ENCODE data around the gene NKX1-2. TPM values are rescaled to one million over a fixed set of nuclear protein-coding genes. Genes with fewer than 3 reads are reported as not detected.

NKX1-2 gene
- total RNA-seq, 2 donors from 2014 or later = 0.07 TPM; not detected in 1

DNA sequence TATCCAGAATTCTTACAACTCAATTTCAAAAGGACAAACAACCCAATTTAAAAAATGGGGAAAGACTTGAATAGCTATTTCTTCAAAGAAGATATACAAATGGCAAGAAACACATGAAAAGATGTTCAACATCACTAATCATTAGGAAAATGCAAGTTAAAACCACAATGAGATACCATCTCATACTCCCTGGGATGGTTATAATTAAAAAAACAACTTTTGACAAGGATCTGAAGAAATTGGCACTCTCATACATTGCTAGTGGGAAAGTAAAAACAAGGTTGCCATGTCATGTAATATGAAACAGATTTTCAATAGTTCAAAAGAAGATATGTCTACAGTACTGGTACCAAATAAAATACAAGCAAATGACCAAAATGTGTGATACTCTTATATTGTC, 40.1 kb downstream of the NKX1-2 start:
- H3K9me3 ChIP-seq = no peaks in the 10 kb centered on the region
- no peaks in the 10 kb centered on the region for H3K27me3 ChIP-seq
- TF ChIP-seq, protein P1, sequence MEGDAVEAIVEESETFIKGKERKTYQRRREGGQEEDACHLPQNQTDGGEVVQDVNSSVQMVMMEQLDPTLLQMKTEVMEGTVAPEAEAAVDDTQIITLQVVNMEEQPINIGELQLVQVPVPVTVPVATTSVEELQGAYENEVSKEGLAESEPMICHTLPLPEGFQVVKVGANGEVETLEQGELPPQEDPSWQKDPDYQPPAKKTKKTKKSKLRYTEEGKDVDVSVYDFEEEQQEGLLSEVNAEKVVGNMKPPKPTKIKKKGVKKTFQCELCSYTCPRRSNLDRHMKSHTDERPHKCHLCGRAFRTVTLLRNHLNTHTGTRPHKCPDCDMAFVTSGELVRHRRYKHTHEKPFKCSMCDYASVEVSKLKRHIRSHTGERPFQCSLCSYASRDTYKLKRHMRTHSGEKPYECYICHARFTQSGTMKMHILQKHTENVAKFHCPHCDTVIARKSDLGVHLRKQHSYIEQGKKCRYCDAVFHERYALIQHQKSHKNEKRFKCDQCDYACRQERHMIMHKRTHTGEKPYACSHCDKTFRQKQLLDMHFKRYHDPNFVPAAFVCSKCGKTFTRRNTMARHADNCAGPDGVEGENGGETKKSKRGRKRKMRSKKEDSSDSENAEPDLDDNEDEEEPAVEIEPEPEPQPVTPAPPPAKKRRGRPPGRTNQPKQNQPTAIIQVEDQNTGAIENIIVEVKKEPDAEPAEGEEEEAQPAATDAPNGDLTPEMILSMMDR (IDR thresholded peaks at IDR 0.05) = no peak
- H3K27ac ChIP-seq = no peak overlapping the region
- no peak for DNase-seq
- intact Hi-C loops (cut with DNase I) = no loop called here
- H3K9ac ChIP-seq (ENCODE audit: low read depth in 2 of 2, low read length in 2 of 2) = no peak overlapping the region
- H3K36me3 ChIP-seq = no peaks in the 10 kb centered on the region
- H3K4me3 ChIP-seq = no peak overlapping the region
- no peaks in the 10 kb centered on the region for H3K4me1 ChIP-seq

DNA sequence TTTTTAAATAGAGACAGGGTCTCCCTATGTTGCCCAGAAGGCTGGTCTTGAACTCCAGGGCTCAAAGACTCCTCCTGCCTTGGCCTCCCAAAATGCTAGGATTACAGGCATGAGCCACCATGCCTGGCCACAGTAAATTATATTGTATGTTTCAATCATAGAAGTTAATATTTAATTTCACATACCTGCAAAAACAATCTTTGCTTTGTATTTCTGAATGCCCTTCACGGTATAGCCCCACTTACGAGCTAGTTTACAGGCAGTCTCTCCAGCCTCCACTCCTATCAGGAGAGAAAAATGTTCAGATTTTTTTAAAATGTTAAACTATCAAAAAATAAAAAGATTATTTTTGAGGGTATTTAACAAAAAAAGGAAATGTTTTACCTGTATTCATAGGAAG, 41.5 kb downstream of the NKX1-2 start:
- H3K4me3 ChIP-seq = no peak overlapping the region
- DNase-seq = no peak
- TF ChIP-seq, protein P1 (IDR thresholded peaks at IDR 0.05) = no peak
- no peak overlapping the region for H3K27ac ChIP-seq
- H3K9me3 ChIP-seq = no peaks in the 10 kb centered on the region
- no peaks in the 10 kb centered on the region for H3K4me1 ChIP-seq
- H3K36me3 ChIP-seq = peaks cover 2% of the 10 kb centered on the region
- intact Hi-C loops (cut with DNase I) = no loop called here
- H3K9ac ChIP-seq (ENCODE audit: low read depth in 2 of 2, low read length in 2 of 2) = no peak overlapping the region
- H3K27me3 ChIP-seq = no peaks in the 10 kb centered on the region

DNA sequence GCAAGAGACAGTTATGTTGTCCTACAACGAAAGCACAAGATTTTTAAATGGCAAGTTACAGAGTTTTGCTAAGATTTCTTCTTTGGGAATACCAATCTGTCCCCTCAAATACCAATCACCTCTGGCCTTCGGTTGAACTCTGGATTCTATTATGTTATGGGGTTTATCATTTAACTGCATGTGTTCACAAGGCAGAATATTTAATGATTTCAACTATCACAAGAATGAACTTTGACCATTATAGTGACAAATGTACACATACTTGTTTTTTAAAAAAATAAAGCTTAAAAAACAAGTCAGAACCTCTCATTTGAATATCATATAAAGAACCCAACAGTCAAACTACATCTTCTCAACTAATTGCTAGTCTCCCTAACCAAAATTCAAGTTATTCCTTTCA, 42.4 kb downstream of the NKX1-2 start:
- H3K36me3 ChIP-seq = peaks cover 3% of the 10 kb centered on the region

DNA sequence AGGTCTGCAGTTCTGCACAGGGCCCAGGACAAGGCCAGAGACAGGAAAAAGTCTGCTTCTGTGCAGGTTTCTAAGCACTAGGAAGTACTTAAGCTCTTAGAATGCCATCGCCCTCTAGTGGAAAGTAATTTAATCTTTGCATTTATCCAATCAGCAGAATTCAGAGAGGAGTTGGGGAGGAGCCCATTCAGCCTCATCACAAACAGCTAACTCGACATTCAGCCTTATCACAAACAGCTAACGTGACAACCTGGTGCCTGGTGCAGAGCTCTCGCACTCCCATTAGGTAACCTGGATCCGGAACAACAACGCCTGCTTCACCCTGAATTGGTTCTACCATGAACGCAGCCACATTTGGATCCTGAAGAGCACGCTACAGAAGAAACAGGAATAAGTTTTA, 46.3 kb downstream of the NKX1-2 start:
- no peak for DNase-seq
- H3K27me3 ChIP-seq = no peaks in the 10 kb centered on the region
- peaks cover 3% of the 10 kb centered on the region for H3K36me3 ChIP-seq
- no peak overlapping the region for H3K9ac ChIP-seq (ENCODE audit: low read depth in 2 of 2, low read length in 2 of 2)
- no peaks in the 10 kb centered on the region for H3K4me1 ChIP-seq
- H3K4me3 ChIP-seq = no peak overlapping the region
- intact Hi-C loops (cut with DNase I) = no loop called here
- H3K27ac ChIP-seq = no peak overlapping the region
- TF ChIP-seq, protein P1 (IDR thresholded peaks at IDR 0.05) = peak; percentile 37
- no peaks in the 10 kb centered on the region for H3K9me3 ChIP-seq

More for the DNA sequence above, 42.4 kb downstream of the NKX1-2 start:
- intact Hi-C loops (cut with DNase I) = no loop called here
- Histone ChIP-seq H3K27ac (no peak overlapping the region), H3K4me3 (no peak overlapping the region), H3K4me1 (no peaks in the 10 kb centered on the region), H3K27me3 (no peaks in the 10 kb centered on the region), H3K9me3 (no peaks in the 10 kb centered on the region), H3K9ac (ENCODE audit: low read depth in 2 of 2, low read length in 2 of 2) (no peak overlapping the region)
- TF ChIP-seq, protein P1 (IDR thresholded peaks at IDR 0.05) = no peak
- DNase-seq = no peak

DNA sequence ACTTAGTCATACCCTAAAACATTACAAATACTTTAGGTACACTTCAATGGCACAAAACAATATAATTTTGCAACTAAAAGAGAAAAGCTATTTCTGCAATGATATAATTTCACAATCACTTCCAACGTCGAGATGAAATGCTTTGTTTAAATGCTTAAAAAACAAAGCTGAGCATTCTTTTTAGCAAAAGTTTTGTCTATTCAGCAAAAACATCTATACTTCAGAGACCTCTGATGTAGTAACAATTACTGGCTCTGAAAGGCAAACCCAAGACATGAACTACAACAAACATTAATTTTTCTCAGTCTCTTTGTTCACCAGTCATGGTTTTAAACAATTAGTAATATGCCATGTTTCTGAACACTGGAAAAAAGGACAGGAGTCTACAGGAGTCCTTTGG, 47.6 kb downstream of the NKX1-2 start:
- DNase-seq = no peak
- Histone ChIP-seq H3K4me3 (no peak overlapping the region), H3K27me3 (no peaks in the 10 kb centered on the region), H3K4me1 (no peaks in the 10 kb centered on the region), H3K36me3 (peaks cover 3% of the 10 kb centered on the region), H3K27ac (no peak overlapping the region), H3K9ac (ENCODE audit: low read depth in 2 of 2, low read length in 2 of 2) (no peak overlapping the region), H3K9me3 (no peaks in the 10 kb centered on the region)
- intact Hi-C loops (cut with DNase I) = no loop called here
- TF ChIP-seq, protein P1 (IDR thresholded peaks at IDR 0.05) = no peak

DNA sequence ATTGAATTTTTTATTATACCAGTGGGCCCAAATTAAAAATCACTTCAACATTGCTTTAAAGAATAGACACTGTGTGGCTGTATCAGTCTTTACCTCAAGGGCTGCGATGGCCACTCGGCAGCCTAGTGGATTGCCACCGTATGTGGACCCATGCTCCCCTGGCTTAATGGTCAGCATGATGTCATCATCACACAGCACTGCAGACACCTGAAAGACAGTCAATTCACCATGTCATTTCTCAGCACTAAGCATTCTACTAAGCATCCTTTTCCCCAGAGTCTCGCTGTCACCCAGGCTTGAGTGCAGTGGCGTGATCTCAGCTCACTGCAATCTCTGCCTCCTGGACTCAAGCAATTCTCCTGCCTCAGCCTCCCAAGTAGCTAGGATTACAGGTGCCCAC, 48.2 kb downstream of the NKX1-2 start:
- Histone ChIP-seq H3K4me3 (no peak overlapping the region), H3K27me3 (no peaks in the 10 kb centered on the region), H3K4me1 (no peaks in the 10 kb centered on the region), H3K27ac (no peak overlapping the region), H3K36me3 (peaks cover 3% of the 10 kb centered on the region), H3K9ac (ENCODE audit: low read depth in 2 of 2, low read length in 2 of 2) (no peak overlapping the region), H3K9me3 (no peaks in the 10 kb centered on the region)
- intact Hi-C loops (cut with DNase I) = no loop called here
- TF ChIP-seq, protein P1 (IDR thresholded peaks at IDR 0.05) = no peak
- DNase-seq = no peak
